ENCODE measurements around the gene RGS1.

DNA sequence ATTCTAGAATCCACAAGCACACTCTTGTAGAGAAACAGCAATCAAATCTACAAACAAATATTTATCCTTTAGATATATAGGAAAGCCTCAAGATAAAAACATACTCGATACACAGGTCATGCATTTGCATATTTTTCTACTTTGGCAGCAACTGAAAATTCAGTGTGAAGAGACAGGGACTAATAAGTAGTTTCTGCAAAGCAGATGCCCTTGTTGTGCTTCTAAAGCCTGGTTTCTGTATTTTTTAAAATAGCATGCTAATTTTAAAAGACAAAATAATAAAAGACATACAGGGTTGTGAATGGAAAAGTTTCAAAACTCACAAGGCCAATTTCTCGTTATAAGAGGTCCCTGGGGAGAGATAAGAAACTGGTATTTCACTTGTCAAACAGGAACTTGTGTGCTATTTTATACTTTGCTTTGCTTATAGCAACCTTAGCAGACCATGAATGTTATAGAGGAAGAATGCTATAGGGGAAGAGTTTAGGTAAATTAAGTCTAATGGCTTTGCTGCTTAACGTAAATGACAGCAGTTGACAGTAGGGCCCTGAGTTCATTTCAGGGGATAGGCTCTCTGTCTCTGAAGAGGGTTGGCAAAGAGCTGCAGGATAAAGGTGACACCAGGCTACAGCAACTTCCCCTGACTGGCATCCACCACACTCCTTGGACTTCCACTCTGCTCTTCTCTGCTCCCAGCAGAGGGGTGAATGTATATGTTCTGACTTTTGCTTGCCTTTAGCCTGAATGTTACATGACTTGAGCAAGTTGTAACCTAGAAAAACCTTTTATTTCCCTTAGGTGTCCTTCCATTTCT, 51.0 kb downstream of the RGS1 start:
- no peak for TF ChIP-seq POLR2AphosphoS5 (IDR thresholded peaks at IDR 0.05)
- TF ChIP-seq, protein P1, sequence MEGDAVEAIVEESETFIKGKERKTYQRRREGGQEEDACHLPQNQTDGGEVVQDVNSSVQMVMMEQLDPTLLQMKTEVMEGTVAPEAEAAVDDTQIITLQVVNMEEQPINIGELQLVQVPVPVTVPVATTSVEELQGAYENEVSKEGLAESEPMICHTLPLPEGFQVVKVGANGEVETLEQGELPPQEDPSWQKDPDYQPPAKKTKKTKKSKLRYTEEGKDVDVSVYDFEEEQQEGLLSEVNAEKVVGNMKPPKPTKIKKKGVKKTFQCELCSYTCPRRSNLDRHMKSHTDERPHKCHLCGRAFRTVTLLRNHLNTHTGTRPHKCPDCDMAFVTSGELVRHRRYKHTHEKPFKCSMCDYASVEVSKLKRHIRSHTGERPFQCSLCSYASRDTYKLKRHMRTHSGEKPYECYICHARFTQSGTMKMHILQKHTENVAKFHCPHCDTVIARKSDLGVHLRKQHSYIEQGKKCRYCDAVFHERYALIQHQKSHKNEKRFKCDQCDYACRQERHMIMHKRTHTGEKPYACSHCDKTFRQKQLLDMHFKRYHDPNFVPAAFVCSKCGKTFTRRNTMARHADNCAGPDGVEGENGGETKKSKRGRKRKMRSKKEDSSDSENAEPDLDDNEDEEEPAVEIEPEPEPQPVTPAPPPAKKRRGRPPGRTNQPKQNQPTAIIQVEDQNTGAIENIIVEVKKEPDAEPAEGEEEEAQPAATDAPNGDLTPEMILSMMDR (IDR thresholded peaks at IDR 0.05) = no peak
- no peak for TF ChIP-seq POLR2A (IDR thresholded peaks at IDR 0.05)
